Camera-type eye (tissue), 1 donor: ENCODE data around the gene MOCOS. TPM values are rescaled to one million over a fixed set of nuclear protein-coding genes. Genes with fewer than 3 reads are reported as not detected.

ENCODE experiments used
- total RNA-seq: library from RNA; depleted of rRNA; stranded (reverse); fragments of >200 nt; gene quantifications from one replicate; pipeline ENCODE4 v1.2.3, GENCODE V29; 2014

The MOCOS gene
- total RNA-seq: 1.2 TPM

GRCh38 chr18:36187193-36187825, at the start of gene MOCOS:
Gene MOCOS (plus strand): TSS chr18:36187497. CDS start chr18:36187540, 43 bp downstream.

GRCh38 chr18:36297417-36298125, 110.3 kb downstream of the MOCOS start, which contains the start of gene FHOD3:
Gene FHOD3 (plus strand): TSS chr18:36297713. CDS start chr18:36297836, 123 bp downstream.

Other genes starting within 250 kb of the MOCOS start
- gene RPRD1A, start 119.9 kb upstream of the MOCOS start, total RNA-seq: 125 TPM
- gene SLC39A6, start 58.2 kb upstream of the MOCOS start, total RNA-seq: 112 TPM
- gene ELP2, start 57.6 kb upstream of the MOCOS start, total RNA-seq: 135 TPM
- gene FHOD3, start 110.2 kb downstream of the MOCOS start, total RNA-seq: 49.9 TPM